GM12878 (cell line): Measurements from ENCODE around the gene TYW1. TPM values are rescaled to one million over a fixed set of nuclear protein-coding genes. Genes with fewer than 3 reads are reported as not detected.

Experiments
- ATAC-seq: fragments of 200-7000 bp; cut with Tn5 transposase; 3 replicates; pipeline ENCODE4 v1.9.1; 2020; ENCODE audit warnings: mild to moderate bottlenecking, moderate library complexity
- BruUV-seq: library from RNA; stranded (reverse); fragments of 400-500 nt; replicated peaks from 2 replicates; lab custom pipeline; 2021; lab: Mats Ljungman, UMichigan
- CTCF ChIA-PET: fragments of 300-600 bp; sonication (Branson Sonifier 250); formaldehyde crosslinking; extraction: SDS; loops from one replicate; lab custom pipeline; 2021; ENCODE audit warnings: inconsistent platforms; lab: Yijun Ruan, JAX
- POLR2A ChIA-PET: fragments of 350-600 bp; formaldehyde crosslinking; extraction: SDS; loops from one replicate; lab custom pipeline; 2021; ENCODE audit warnings: inconsistent platforms; lab: Charles Lee
- RAD21 ChIA-PET: fragments of 300-600 bp; sonication (Branson Sonifier 250); formaldehyde crosslinking; loops from one replicate; lab custom pipeline; 2023; ENCODE audit warnings: antibody characterized with exemption; ENCODE audit not compliant: unreplicated experiment; lab: Charles Lee
- SMC1A ChIA-PET: fragments of 300-600 bp; sonication (Branson Sonifier 250); formaldehyde crosslinking; loops from one replicate; lab custom pipeline; 2023; ENCODE audit not compliant: unreplicated experiment, uncharacterized antibody; lab: Charles Lee
- DNase-seq: peaks from one replicate; pipeline ENCODE4 v3.0.0-alpha.2; 2011; ENCODE audit warnings: low read depth, low spot score
- FAIRE-seq: peaks from 3 replicates; lab custom pipeline; 2011; peaks lifted over from hg19 to GRCh38; lab: Jason Lieb, UNC
- H2AFZ ChIP-seq: 2 replicates; pipeline ENCODE4 v1.6.0; 2011; ENCODE audit warnings: low read depth, low read length, control low read depth; ENCODE audit not compliant: control insufficient read depth
- H3K27ac ChIP-seq: 2 replicates; pipeline ENCODE4 v1.5.1; 2011; ENCODE audit warnings: control low read depth; ENCODE audit not compliant: control insufficient read depth, insufficient read depth
- H3K27me3 ChIP-seq, 2 experiments: replicated peaks in 1 of 2; 2 replicates each; pipeline versions ENCODE4 v1.6.0 to v1.6.1; 2011; ENCODE audit warnings: low read length in 1 of 2; ENCODE audit not compliant: control insufficient read depth in 2 of 2, insufficient read depth in 2 of 2
- H3K36me3 ChIP-seq, 2 experiments: 2 replicates each; pipeline ENCODE4 v1.5.1; 2011; ENCODE audit warnings: low read length in 1 of 2; ENCODE audit not compliant: control insufficient read depth in 2 of 2, insufficient read depth in 2 of 2
- H3K4me1 ChIP-seq: 2 replicates; pipeline ENCODE4 v1.6.1; 2011; ENCODE audit warnings: mild to moderate bottlenecking, low read length, moderate library complexity, mixed read lengths; ENCODE audit not compliant: control insufficient read depth, insufficient read depth
- H3K4me2 ChIP-seq: 2 replicates; pipeline ENCODE4 v1.6.0; 2011; ENCODE audit warnings: control low read depth; ENCODE audit not compliant: control insufficient read depth, insufficient read depth
- H3K4me3 ChIP-seq: fragments of 200-600 bp; sonication (generic); 2 replicates; pipeline ENCODE4 v1.5.1; 2016
- H3K79me2 ChIP-seq: 2 replicates; pipeline ENCODE4 v1.6.0; 2011; ENCODE audit warnings: low read length; ENCODE audit not compliant: control insufficient read depth, insufficient read depth
- H3K9ac ChIP-seq: 2 replicates; pipeline ENCODE4 v1.8.0; 2011; ENCODE audit warnings: low read length, control low read depth, mixed read lengths; ENCODE audit not compliant: control insufficient read depth, insufficient read depth
- H3K9me3 ChIP-seq: replicated peaks from 3 replicates; pipeline ENCODE4 v1.5.1; 2011; ENCODE audit warnings: mild to moderate bottlenecking, low read length; ENCODE audit not compliant: control insufficient read depth, insufficient read depth
- H4K20me1 ChIP-seq: 2 replicates; pipeline ENCODE4 v1.6.0; 2011; ENCODE audit not compliant: control insufficient read depth, insufficient read depth
- POLR2A ChIP-seq: IDR thresholded peaks from 2 replicates; pipeline ENCODE4 v1.6.1; 2011; ENCODE audit warnings: low read depth, mild to moderate bottlenecking, low read length
- USF1 ChIP-seq: IDR thresholded peaks from 2 replicates; pipeline ENCODE4 v1.6.1; 2011; ENCODE audit warnings: borderline replicate concordance, low read depth, mild to moderate bottlenecking, moderate library complexity, mixed read lengths, low read length; ENCODE audit not compliant: insufficient read depth; ENCODE audit errors: extremely low read length
- ZBTB11 ChIP-seq: fragments of 450-650 bp; formaldehyde crosslinking; IDR thresholded peaks from 2 replicates; pipeline ENCODE4 v1.5.0; 2022; ENCODE audit warnings: mild to moderate bottlenecking, missing genetic modification characterization
- WGBS: methylation state at CpG from one replicate; pipeline ENCODE4 v1.1.6; 2016; ENCODE audit warnings: low lambda C conversion rate; ENCODE audit not compliant: insufficient replicate concordance, insufficient coverage; ENCODE audit errors: missing lambda C conversion rate; 5-methylcytosine and 5-hydroxymethylcytosine counted together
- in situ Hi-C: fragments of 300-500 bp; cut with MboI; formaldehyde crosslinking; loops from 9 replicates; pipeline ENCODE4 v1.14.3; 2018; ENCODE audit warnings: mixed read lengths
- intact Hi-C: fragments of 100-400 bp; cut with micrococcal nuclease; formaldehyde crosslinking; loops from one replicate; pipeline ENCODE4 v1.14.2; 2022; ENCODE audit not compliant: unreplicated experiment
- polyA plus RNA-seq, 11 experiments: library from polyadenylated mRNA; depleted of rRNA in 4 of 11; unstranded in 6 of 11; stranded (reverse) in 5 of 11; fragments of >200 nt; fragmentation: Nextera tagmentation in 4 of 11; fragmentation: Illumina TruSeq in 1 of 11; extraction: Ambion mirVana in 4 of 11; extraction: Trizol in 1 of 11; gene quantifications; 1 replicate in 1 of 11; 2 replicates in 10 of 11; pipeline versions ENCODE4 v1.2.1 to v1.2.3, GENCODE V29; 2011 to 2016; ENCODE audit warnings: inconsistent platforms in 2 of 11, missing spikeins in 2 of 11, low read depth in 1 of 11
- total RNA-seq, 4 experiments: library from RNA; depleted of rRNA in 3 of 4; stranded (reverse); fragments of >200 nt in 3 of 4; fragmentation: Illumina TruSeq in 1 of 4; extraction: Trizol in 1 of 4; gene quantifications; 2 replicates each; pipeline versions ENCODE4 v1.2.1 to v1.2.3, GENCODE V29; 2013 to 2021

The TYW1 gene
- total and polyA plus RNA-seq, 10 of the 15 experiments (the other 5 are each of a cell fraction or from before 2014, with no cell fraction given) = 11.3 to 29.0 (median 18.4) TPM

GRCh38 chr7:66950763-66951162, 45.9 kb upstream of the TYW1 start (continued):
- no peak for TF ChIP-seq ZBTB11 (CRISPR knock-in tag)

GRCh38 chr7:66952343-66953043, 44.1 kb upstream of the TYW1 start:
- Histone ChIP-seq H3K9ac (no peak overlapping the region), H3K79me2 (no peaks in the 10 kb centered on the region), H4K20me1 (no peaks in the 10 kb centered on the region), H3K9me3 (no peaks in the 10 kb centered on the region), H2AFZ (no peak overlapping the region), H3K4me2 (no peak overlapping the region), H3K4me1 (no peaks in the 10 kb centered on the region), H3K36me3 (peaks cover 27% of the 10 kb centered on the region in 2 experiments), H3K27me3 (no peaks in the 10 kb centered on the region), H3K27ac (no peak overlapping the region), H3K4me3 (no peak overlapping the region)
- POLR2A ChIA-PET = no interaction called here
- SMC1A ChIA-PET = no interaction called here
- no peak for DNase-seq
- RAD21 ChIA-PET = no interaction called here
- CTCF ChIA-PET = no interaction called here
- in situ Hi-C loops = no loop called here
- FAIRE-seq = no peak
- 84% methylated on average over 11 of the region's 11 CpGs for WGBS
- intact Hi-C loops = no loop called here
- TF ChIP-seq USF1 (no peak), POLR2A (peak; percentile 44)
- no peak for ATAC-seq
- no TSS peak for BruUV-seq
